ENCODE data around the gene PRKAG1.

- TF ChIP-seq POLR2A (IDR thresholded peaks at IDR 0.05; ENCODE audit: low read depth, low read length) (no peak), POLR2AphosphoS5 (IDR thresholded peaks at IDR 0.05; ENCODE audit: low read depth, low read length) (no peak), TAF1 (IDR thresholded peaks at IDR 0.05; ENCODE audit: borderline replicate concordance, low read depth, low read length) (no peak)
Measured at GRCh38 chr12:49030119-49030518, 11.5 kb upstream of the PRKAG1 start.

All from GM12892 (cell line).